Measurements from ENCODE around the gene NCOA6. TPM values are rescaled to one million over a fixed set of nuclear protein-coding genes. Genes with fewer than 3 reads are reported as not detected.

Gene NCOA6
- polyA plus RNA-seq, 1 of the 3 experiments (the other 2 are of a cell fraction), result 14.5 TPM

DNA sequence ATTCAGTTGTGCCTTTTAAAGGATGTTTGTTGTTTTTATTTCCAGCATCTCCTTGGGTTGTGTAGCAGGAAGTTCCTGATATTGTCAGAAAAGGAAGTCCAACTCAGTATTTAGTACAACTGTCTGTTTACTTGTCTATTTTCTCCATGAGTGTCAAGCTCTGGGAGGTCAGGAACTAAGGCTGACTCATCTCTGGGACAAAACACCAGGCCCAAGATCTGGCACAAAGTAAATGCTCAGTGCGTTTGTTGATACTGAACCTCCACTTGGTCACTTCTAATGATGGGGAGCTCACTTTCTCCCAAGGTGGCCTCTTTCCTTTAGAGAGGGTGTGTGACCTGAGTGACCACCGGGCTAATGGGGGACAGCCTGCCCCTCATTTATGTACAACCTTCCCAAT is 136.0 kb downstream of the NCOA6 start (continued):
- TF ChIP-seq, protein P1, sequence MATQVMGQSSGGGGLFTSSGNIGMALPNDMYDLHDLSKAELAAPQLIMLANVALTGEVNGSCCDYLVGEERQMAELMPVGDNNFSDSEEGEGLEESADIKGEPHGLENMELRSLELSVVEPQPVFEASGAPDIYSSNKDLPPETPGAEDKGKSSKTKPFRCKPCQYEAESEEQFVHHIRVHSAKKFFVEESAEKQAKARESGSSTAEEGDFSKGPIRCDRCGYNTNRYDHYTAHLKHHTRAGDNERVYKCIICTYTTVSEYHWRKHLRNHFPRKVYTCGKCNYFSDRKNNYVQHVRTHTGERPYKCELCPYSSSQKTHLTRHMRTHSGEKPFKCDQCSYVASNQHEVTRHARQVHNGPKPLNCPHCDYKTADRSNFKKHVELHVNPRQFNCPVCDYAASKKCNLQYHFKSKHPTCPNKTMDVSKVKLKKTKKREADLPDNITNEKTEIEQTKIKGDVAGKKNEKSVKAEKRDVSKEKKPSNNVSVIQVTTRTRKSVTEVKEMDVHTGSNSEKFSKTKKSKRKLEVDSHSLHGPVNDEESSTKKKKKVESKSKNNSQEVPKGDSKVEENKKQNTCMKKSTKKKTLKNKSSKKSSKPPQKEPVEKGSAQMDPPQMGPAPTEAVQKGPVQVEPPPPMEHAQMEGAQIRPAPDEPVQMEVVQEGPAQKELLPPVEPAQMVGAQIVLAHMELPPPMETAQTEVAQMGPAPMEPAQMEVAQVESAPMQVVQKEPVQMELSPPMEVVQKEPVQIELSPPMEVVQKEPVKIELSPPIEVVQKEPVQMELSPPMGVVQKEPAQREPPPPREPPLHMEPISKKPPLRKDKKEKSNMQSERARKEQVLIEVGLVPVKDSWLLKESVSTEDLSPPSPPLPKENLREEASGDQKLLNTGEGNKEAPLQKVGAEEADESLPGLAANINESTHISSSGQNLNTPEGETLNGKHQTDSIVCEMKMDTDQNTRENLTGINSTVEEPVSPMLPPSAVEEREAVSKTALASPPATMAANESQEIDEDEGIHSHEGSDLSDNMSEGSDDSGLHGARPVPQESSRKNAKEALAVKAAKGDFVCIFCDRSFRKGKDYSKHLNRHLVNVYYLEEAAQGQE (IDR thresholded peaks at IDR 0.05; ENCODE audit: low read depth, low read length), result no peak

- POLR2A ChIA-PET, result no interaction called here
- Histone ChIP-seq H4K20me1 (ENCODE audit: insufficient read depth) (no peaks in the 10 kb centered on the region), H3K4me1 (ENCODE audit: control insufficient read depth in 1 of 2, insufficient read depth in 2 of 2, low read depth in 1 of 2, low read length in 1 of 2) (no peaks in the 10 kb centered on the region), H3K27me3 (ENCODE audit: insufficient read depth) (no peaks in the 10 kb centered on the region), H2AFZ (ENCODE audit: low read depth) (no peak overlapping the region), H3K4me2 (no peak overlapping the region), H3K9me2 (no peaks in the 10 kb centered on the region), H3K9ac (no peak overlapping the region), H3K79me2 (ENCODE audit: insufficient read depth) (no peaks in the 10 kb centered on the region), H3K9me3 (no peaks in the 10 kb centered on the region), H3F3A (replicated peaks; ENCODE audit: insufficient read depth) (peaks cover 4% of the 10 kb centered on the region), H3K27ac (ENCODE audit: low read depth in 2 of 2, low read length in 1 of 2) (no peak overlapping the region), H3K36me3 (replicated peaks in 1 of 2; ENCODE audit: control insufficient read depth in 1 of 2, insufficient read depth in 2 of 2, low read length in 1 of 2) (no peaks in the 10 kb centered on the region), H3K4me3 (ENCODE audit: low read depth in 2 of 2, low read length in 1 of 2) (no peak overlapping the region)
- DNase-seq, result no peak
- 88% methylated on average over 3 of the region's 3 CpGs for WGBS (ENCODE audit: low lambda C conversion rate)
- no peak for TF ChIP-seq FOXM1 (IDR thresholded peaks at IDR 0.05; ENCODE audit: low read depth)
- no peak for TF ChIP-seq NFIC (IDR thresholded peaks at IDR 0.05; ENCODE audit: borderline replicate concordance)
- no peak for TF ChIP-seq RFX5 (IDR thresholded peaks at IDR 0.05; ENCODE audit: low read length)
- TF ChIP-seq SIN3A (IDR thresholded peaks at IDR 0.05; ENCODE audit: borderline replicate concordance, low read depth, low read length), result no peak
- TF ChIP-seq NRF1 (IDR thresholded peaks at IDR 0.05; ENCODE audit: low read depth, low read length), result no peak
- no peak for TF ChIP-seq MAX (IDR thresholded peaks at IDR 0.05; ENCODE audit: low read depth)
- TF ChIP-seq, protein P2, sequence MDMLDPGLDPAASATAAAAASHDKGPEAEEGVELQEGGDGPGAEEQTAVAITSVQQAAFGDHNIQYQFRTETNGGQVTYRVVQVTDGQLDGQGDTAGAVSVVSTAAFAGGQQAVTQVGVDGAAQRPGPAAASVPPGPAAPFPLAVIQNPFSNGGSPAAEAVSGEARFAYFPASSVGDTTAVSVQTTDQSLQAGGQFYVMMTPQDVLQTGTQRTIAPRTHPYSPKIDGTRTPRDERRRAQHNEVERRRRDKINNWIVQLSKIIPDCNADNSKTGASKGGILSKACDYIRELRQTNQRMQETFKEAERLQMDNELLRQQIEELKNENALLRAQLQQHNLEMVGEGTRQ (IDR thresholded peaks at IDR 0.05; ENCODE audit: borderline replicate concordance, low read depth, low read length), result no peak
- CTCF ChIA-PET, result no interaction called here
Measured at GRCh38 chr20:34683667-34684066, 141.8 kb downstream of the NCOA6 start.

GRCh38 chr20:34680586-34681175 is 144.8 kb downstream of the NCOA6 start:
- Histone ChIP-seq H3K4me2 (no peak overlapping the region), H3K79me2 (ENCODE audit: insufficient read depth) (peaks cover 4% of the 10 kb centered on the region; the same call in 1 of the 2 replicates), H3K9me3 (no peaks in the 10 kb centered on the region), H3K9me2 (no peaks in the 10 kb centered on the region), H3K27ac (ENCODE audit: low read depth in 2 of 2, low read length in 1 of 2) (no peak overlapping the region), H3K4me1 (ENCODE audit: control insufficient read depth in 1 of 2, insufficient read depth in 2 of 2, low read depth in 1 of 2, low read length in 1 of 2) (peaks cover 0 to 3% of the 10 kb centered on the region in 2 experiments; a peak in 2 of 4 replicates), H3K27me3 (ENCODE audit: insufficient read depth) (no peaks in the 10 kb centered on the region), H2AFZ (ENCODE audit: low read depth) (no peak overlapping the region), H3F3A (replicated peaks; ENCODE audit: insufficient read depth) (peaks cover 11% of the 10 kb centered on the region), H3K4me3 (ENCODE audit: low read depth in 2 of 2, low read length in 1 of 2) (no peak overlapping the region), H4K20me1 (ENCODE audit: insufficient read depth) (no peaks in the 10 kb centered on the region), H3K36me3 (replicated peaks in 1 of 2; ENCODE audit: control insufficient read depth in 1 of 2, insufficient read depth in 2 of 2, low read length in 1 of 2) (no peaks in the 10 kb centered on the region), H3K9ac (no peak overlapping the region)
- DNase-seq, result no peak
- TF ChIP-seq, protein P3, sequence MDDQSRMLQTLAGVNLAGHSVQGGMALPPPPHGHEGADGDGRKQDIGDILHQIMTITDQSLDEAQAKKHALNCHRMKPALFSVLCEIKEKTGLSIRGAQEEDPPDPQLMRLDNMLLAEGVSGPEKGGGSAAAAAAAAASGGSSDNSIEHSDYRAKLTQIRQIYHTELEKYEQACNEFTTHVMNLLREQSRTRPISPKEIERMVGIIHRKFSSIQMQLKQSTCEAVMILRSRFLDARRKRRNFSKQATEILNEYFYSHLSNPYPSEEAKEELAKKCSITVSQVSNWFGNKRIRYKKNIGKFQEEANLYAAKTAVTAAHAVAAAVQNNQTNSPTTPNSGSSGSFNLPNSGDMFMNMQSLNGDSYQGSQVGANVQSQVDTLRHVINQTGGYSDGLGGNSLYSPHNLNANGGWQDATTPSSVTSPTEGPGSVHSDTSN (IDR thresholded peaks at IDR 0.05), result no peak
- TF ChIP-seq GATA2 (CRISPR knock-in tag; IDR thresholded peaks at IDR 0.05) (no peak), TCF12 (IDR thresholded peaks at IDR 0.05) (no peak), USF1 (IDR thresholded peaks at IDR 0.05; ENCODE audit: borderline replicate concordance, low read depth) (no peak)
- POLR2A ChIA-PET, result no interaction called here
- CTCF ChIA-PET, result interaction anchor here (0.7 to 1.1 kb wide), 3 partner anchors 23 to 368 kb away, joined by 3 to 4 read pairs (median 4); partner anchors contain the start of gene TP53INP2
